Calu3 (cell line): ENCODE results near the gene SEZ6L. TPM values are rescaled to one million over a fixed set of nuclear protein-coding genes. Genes with fewer than 3 reads are reported as not detected.

Experiments
- BruUV-seq: library from RNA; stranded (reverse); fragments of 400-500 nt; replicated peaks from 2 replicates; lab custom pipeline; 2021; lab: Mats Ljungman, UMichigan
- CTCF ChIA-PET: fragments of 300-600 bp; sonication (Branson Sonifier 250); formaldehyde crosslinking; loops from one replicate; lab custom pipeline; 2022; ENCODE audit warnings: antibody characterized with exemption; lab: Charles Lee
- DNase-seq: peaks from one replicate; pipeline ENCODE4 v3.0.0; 2022
- H3K27ac Mint-ChIP-seq: one replicate; pipeline ENCODE4 v1.8.0; 2022; ENCODE audit warnings: mixed read lengths; ENCODE audit not compliant: unreplicated experiment
- H3K27me3 Mint-ChIP-seq: one replicate; pipeline ENCODE4 v1.8.0; 2022; ENCODE audit warnings: mixed read lengths; ENCODE audit not compliant: unreplicated experiment
- H3K36me3 Mint-ChIP-seq: one replicate; pipeline ENCODE4 v1.8.0; 2022; ENCODE audit warnings: mild to moderate bottlenecking, moderate library complexity, mixed read lengths; ENCODE audit not compliant: insufficient read depth, unreplicated experiment
- H3K4me1 Mint-ChIP-seq: one replicate; pipeline ENCODE4 v1.8.0; 2022; ENCODE audit warnings: mild to moderate bottlenecking, low read depth, mixed read lengths; ENCODE audit not compliant: unreplicated experiment
- H3K4me3 Mint-ChIP-seq: one replicate; pipeline ENCODE4 v1.8.0; 2022; ENCODE audit warnings: mild to moderate bottlenecking, low read depth, moderate library complexity, mixed read lengths; ENCODE audit not compliant: unreplicated experiment
- H3K9me3 Mint-ChIP-seq: one replicate; pipeline ENCODE4 v1.8.0; 2022; ENCODE audit warnings: low read depth, mixed read lengths; ENCODE audit not compliant: unreplicated experiment
- intact Hi-C: fragments of 100-400 bp; cut with micrococcal nuclease; formaldehyde crosslinking; loops from one replicate; pipeline ENCODE4 v1.10.0; 2022; ENCODE audit not compliant: unreplicated experiment
- total RNA-seq: library from RNA; stranded (reverse); gene quantifications from 2 replicates; pipeline ENCODE4 v1.2.3, GENCODE V29; 2022
- TF ChIP-seq, protein P1 (sequence below): fragments of 200-600 bp; IDR thresholded peaks from one replicate; pipeline ENCODE4 v1.8.0; 2022; ENCODE audit warnings: antibody characterized with exemption; ENCODE audit not compliant: unreplicated experiment

Gene SEZ6L
- total RNA-seq, 1 experiment from 2014 or later = not detected

- no peaks in the 10 kb centered on the region for H3K4me1 Mint-ChIP-seq
- intact Hi-C loops = loop anchor here (10.0 kb wide), 1 partner anchor 236 kb away; no protein-coding TSS in a partner anchor
These were observed 151.2 kb downstream of the SEZ6L start for GRCh38 chr22:26320447-26320846.

GRCh38 chr22:26321469-26321913 is 152.2 kb downstream of the SEZ6L start:
- CTCF ChIA-PET = interaction anchor here (0.6 to 2.0 kb wide), 3 partner anchors 9 to 192 kb away, joined by 3 to 7 read pairs (median 4); no protein-coding TSS in a partner anchor
- BruUV-seq = no TSS peak
- peaks cover 99% of the 10 kb centered on the region for H3K27me3 Mint-ChIP-seq
- no peak overlapping the region for H3K4me3 Mint-ChIP-seq
- H3K36me3 Mint-ChIP-seq = no peaks in the 10 kb centered on the region
- TF ChIP-seq, protein P1, sequence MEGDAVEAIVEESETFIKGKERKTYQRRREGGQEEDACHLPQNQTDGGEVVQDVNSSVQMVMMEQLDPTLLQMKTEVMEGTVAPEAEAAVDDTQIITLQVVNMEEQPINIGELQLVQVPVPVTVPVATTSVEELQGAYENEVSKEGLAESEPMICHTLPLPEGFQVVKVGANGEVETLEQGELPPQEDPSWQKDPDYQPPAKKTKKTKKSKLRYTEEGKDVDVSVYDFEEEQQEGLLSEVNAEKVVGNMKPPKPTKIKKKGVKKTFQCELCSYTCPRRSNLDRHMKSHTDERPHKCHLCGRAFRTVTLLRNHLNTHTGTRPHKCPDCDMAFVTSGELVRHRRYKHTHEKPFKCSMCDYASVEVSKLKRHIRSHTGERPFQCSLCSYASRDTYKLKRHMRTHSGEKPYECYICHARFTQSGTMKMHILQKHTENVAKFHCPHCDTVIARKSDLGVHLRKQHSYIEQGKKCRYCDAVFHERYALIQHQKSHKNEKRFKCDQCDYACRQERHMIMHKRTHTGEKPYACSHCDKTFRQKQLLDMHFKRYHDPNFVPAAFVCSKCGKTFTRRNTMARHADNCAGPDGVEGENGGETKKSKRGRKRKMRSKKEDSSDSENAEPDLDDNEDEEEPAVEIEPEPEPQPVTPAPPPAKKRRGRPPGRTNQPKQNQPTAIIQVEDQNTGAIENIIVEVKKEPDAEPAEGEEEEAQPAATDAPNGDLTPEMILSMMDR = no peak
- H3K9me3 Mint-ChIP-seq = no peaks in the 10 kb centered on the region
- no peak overlapping the region for H3K27ac Mint-ChIP-seq
- intact Hi-C loops = loop anchor here (10.0 kb wide), 1 partner anchor 237 kb away; no protein-coding TSS in a partner anchor
- DNase-seq = no peak
- H3K4me1 Mint-ChIP-seq = no peaks in the 10 kb centered on the region

More at GRCh38 chr22:26320447-26320846, 151.2 kb downstream of the SEZ6L start:
- TF ChIP-seq, protein P1 = no peak
- BruUV-seq = no TSS peak
- H3K27ac Mint-ChIP-seq = no peak overlapping the region
- H3K4me3 Mint-ChIP-seq = no peak overlapping the region
- H3K9me3 Mint-ChIP-seq = no peaks in the 10 kb centered on the region
- H3K27me3 Mint-ChIP-seq = peaks cover 99% of the 10 kb centered on the region
- no peak for DNase-seq
- CTCF ChIA-PET = interaction anchor here (0.8 to 2.0 kb wide), 2 partner anchors 22 to 148 kb away, joined by 3 to 7 read pairs; no protein-coding TSS in a partner anchor
- H3K36me3 Mint-ChIP-seq = no peaks in the 10 kb centered on the region

DNA sequence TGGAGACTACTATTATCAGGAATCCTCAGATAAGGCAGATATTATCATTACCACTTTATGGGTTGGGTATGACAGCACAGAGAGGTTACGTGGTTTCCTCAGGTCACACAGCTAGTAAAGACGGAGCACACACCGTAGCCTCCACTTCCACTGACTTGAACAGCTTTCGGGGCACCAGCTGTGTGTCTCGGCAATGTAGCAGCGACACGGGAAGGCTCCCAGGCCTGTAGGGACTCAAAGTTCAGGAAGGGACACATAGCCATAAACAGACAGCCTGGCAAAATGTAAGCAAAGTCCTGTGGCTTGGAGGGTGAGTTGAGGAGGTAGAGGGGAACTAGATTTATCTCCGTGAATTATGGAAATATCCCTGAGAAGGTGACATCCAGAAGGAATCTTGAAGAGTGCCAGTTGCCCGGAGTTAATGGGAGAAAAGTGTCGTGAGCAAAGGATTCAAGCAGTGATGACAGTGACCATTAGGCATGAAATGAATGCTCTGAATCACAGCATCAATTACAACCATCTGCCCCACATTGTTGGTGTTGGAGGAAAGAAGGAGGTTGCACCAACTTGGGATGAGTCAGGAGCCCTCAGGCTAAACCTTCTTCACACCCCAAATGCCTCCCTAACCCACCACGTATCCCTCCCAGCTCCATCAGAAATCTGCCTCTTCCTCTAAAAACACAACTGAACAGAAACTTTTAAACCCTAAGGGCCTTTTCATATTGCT is 153.1 kb downstream of the SEZ6L start:
- Mint-ChIP-seq H3K27ac (no peak overlapping the region), H3K4me1 (peaks cover 4% of the 10 kb centered on the region), H3K36me3 (no peaks in the 10 kb centered on the region), H3K27me3 (peaks cover 99% of the 10 kb centered on the region), H3K4me3 (no peak overlapping the region), H3K9me3 (no peaks in the 10 kb centered on the region)
- CTCF ChIA-PET = interaction anchor here (0.6 to 2.0 kb wide), 4 partner anchors 8 to 193 kb away, joined by 3 to 7 read pairs (median 4); no protein-coding TSS in a partner anchor
- TF ChIP-seq, protein P1 = no peak
- intact Hi-C loops = loop anchor here (10.0 kb wide), 1 partner anchor 238 kb away; no protein-coding TSS in a partner anchor
- no TSS peak for BruUV-seq
- DNase-seq = no peak

DNA sequence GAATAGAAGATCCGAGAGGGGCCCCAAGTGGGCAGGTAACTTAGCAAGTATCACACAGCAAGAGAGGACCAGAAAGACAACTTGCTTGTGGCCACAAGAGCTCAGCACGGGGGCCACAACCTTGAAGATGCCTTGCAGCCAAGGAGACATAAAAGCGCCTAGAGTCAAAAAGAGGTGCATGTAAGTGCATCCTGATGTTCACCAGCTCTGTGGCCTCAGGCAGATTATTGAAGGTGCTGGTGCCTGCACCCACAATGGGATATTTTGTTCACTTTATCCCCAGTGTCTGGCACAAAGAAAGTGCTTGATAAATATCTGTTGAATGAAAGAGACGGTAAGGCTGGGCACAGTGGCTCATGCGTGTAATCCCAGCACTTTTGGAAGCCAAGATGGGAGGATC is 153.8 kb downstream of the SEZ6L start:
- Mint-ChIP-seq H3K36me3 (no peaks in the 10 kb centered on the region), H3K9me3 (no peaks in the 10 kb centered on the region), H3K27me3 (peaks cover 100% of the 10 kb centered on the region), H3K4me1 (peaks cover 9% of the 10 kb centered on the region), H3K4me3 (no peak overlapping the region), H3K27ac (no peak overlapping the region)
- CTCF ChIA-PET = interaction anchor here (1.1 kb wide), 1 partner anchor 10 kb away, joined by 3 read pairs; no protein-coding TSS in a partner anchor
- TF ChIP-seq, protein P1 = no peak
- intact Hi-C loops = loop anchor here (10.0 kb wide), 1 partner anchor 238 kb away; no protein-coding TSS in a partner anchor
- BruUV-seq = no TSS peak
- DNase-seq = no peak
